Neural progenitor cell (in vitro differentiated cells): ENCODE results near the gene CPSF6. TPM values are rescaled to one million over a fixed set of nuclear protein-coding genes. Genes with fewer than 3 reads are reported as not detected.

Source experiments
- DNase-seq: peaks from one replicate; pipeline ENCODE4 v3.0.0-alpha.2; 2016; ENCODE audit warnings: low spot score
- H2AFZ ChIP-seq: fragments of 200-600 bp; sonication (generic); replicated peaks from 2 replicates; pipeline ENCODE4 v1.6.1; 2016; ENCODE audit warnings: antibody characterized with exemption
- H3F3A ChIP-seq: fragments of 200-600 bp; sonication (generic); 2 replicates; pipeline ENCODE4 v1.6.1; 2016; ENCODE audit warnings: antibody characterized with exemption, low read depth
- H3K27ac ChIP-seq: fragments of 200-600 bp; sonication (generic); 2 replicates; pipeline ENCODE4 v1.5.1; 2016; ENCODE audit warnings: mild to moderate bottlenecking
- H3K27me3 ChIP-seq: fragments of 200-600 bp; sonication (generic); 2 replicates; pipeline ENCODE4 v1.6.1; 2016; ENCODE audit warnings: mild to moderate bottlenecking, moderate library complexity
- H3K36me3 ChIP-seq: fragments of 200-600 bp; sonication (generic); 2 replicates; pipeline ENCODE4 v1.5.1; 2016
- H3K4me1 ChIP-seq: fragments of 200-600 bp; sonication (generic); 2 replicates; pipeline ENCODE4 v1.6.1; 2016; ENCODE audit warnings: mixed run types
- H3K4me2 ChIP-seq: fragments of 200-600 bp; sonication (generic); 2 replicates; pipeline ENCODE4 v1.6.1; 2016
- H3K4me3 ChIP-seq: fragments of 200-600 bp; sonication (generic); 2 replicates; pipeline ENCODE4 v1.5.1; 2016
- H3K79me2 ChIP-seq: fragments of 200-600 bp; sonication (generic); 2 replicates; pipeline ENCODE4 v1.6.1; 2016; ENCODE audit warnings: low read depth
- H3K9ac ChIP-seq: fragments of 200-600 bp; sonication (generic); 2 replicates; pipeline ENCODE4 v1.6.1; 2016
- H3K9me3 ChIP-seq: fragments of 200-600 bp; sonication (generic); 2 replicates; pipeline ENCODE4 v1.5.1; 2016; ENCODE audit warnings: low read depth
- H4K20me1 ChIP-seq: fragments of 200-600 bp; sonication (generic); 2 replicates; pipeline ENCODE4 v1.6.1; 2016; ENCODE audit warnings: low read depth
- H3K27ac Mint-ChIP-seq: 3 replicates; pipeline ENCODE4 v1.8.0; 2021; ENCODE audit warnings: mixed read lengths
- H3K27me3 Mint-ChIP-seq: 2 replicates; pipeline ENCODE4 v1.8.0; 2022; ENCODE audit warnings: low read depth, mild to moderate bottlenecking, inconsistent platforms, moderate library complexity, mixed read lengths; ENCODE audit not compliant: insufficient read depth
- H3K36me3 Mint-ChIP-seq: 3 replicates; pipeline ENCODE4 v1.8.0; 2021; ENCODE audit warnings: mixed read lengths
- H3K4me1 Mint-ChIP-seq: 3 replicates; pipeline ENCODE4 v1.8.0; 2021; ENCODE audit warnings: mixed read lengths
- H3K4me3 Mint-ChIP-seq: 3 replicates; pipeline ENCODE4 v1.8.0; 2021; ENCODE audit warnings: mild to moderate bottlenecking, moderate library complexity, mixed read lengths
- H3K9me3 Mint-ChIP-seq: 3 replicates; pipeline ENCODE4 v1.8.0; 2020; ENCODE audit warnings: mixed read lengths
- CTCF ChIP-seq: fragments of 200-600 bp; sonication (generic); IDR thresholded peaks from 2 replicates; pipeline ENCODE4 v1.5.1; 2017; ENCODE audit warnings: antibody characterized with exemption, mild to moderate bottlenecking
- EZH2 ChIP-seq: fragments of 200-600 bp; sonication (generic); IDR thresholded peaks from 2 replicates; pipeline ENCODE4 v1.6.1; 2017; ENCODE audit warnings: antibody characterized with exemption, mild to moderate bottlenecking, moderate library complexity
- EZH2phosphoT487 ChIP-seq: fragments of 200-600 bp; sonication (generic); IDR thresholded peaks from 2 replicates; pipeline ENCODE4 v1.6.1; 2017; ENCODE audit warnings: antibody characterized with exemption
- total RNA-seq: library from RNA; depleted of rRNA; stranded (reverse); fragments of >200 nt; gene quantifications from 2 replicates; pipeline ENCODE4 v1.2.3, GENCODE V29; 2015; ENCODE audit warnings: low replicate concordance

CPSF6 gene
- total RNA-seq, 1 donor from 2014 or later: 155 TPM

GRCh38 chr12:69269736-69270135 is 30.4 kb downstream of the CPSF6 start:
- Histone ChIP-seq H2AFZ (no peak overlapping the region), H4K20me1 (peaks cover 58% of the 10 kb centered on the region), H3K79me2 (peaks cover 34% of the 10 kb centered on the region), H3K36me3 (peaks cover 49% of the 10 kb centered on the region), H3K4me3 (no peak overlapping the region), H3K9ac (no peak overlapping the region), H3K27me3 (no peaks in the 10 kb centered on the region), H3K4me2 (no peak overlapping the region), H3K27ac (no peak overlapping the region), H3K9me3 (no peaks in the 10 kb centered on the region), H3F3A (peaks cover 59% of the 10 kb centered on the region), H3K4me1 (no peaks in the 10 kb centered on the region)
- TF ChIP-seq EZH2phosphoT487 (no peak), EZH2 (no peak), CTCF (no peak)
- no peaks in the 10 kb centered on the region for H3K4me1 Mint-ChIP-seq
- H3K9me3 Mint-ChIP-seq: no peaks in the 10 kb centered on the region
- no peak for DNase-seq
- H3K36me3 Mint-ChIP-seq: peaks cover 13% of the 10 kb centered on the region
- H3K27ac Mint-ChIP-seq: no peak overlapping the region
- no peak overlapping the region for H3K4me3 Mint-ChIP-seq
- H3K27me3 Mint-ChIP-seq: no peaks in the 10 kb centered on the region

GRCh38 chr12:69272511-69272910 is 33.1 kb downstream of the CPSF6 start:
- DNase-seq: no peak
- H3K4me2 ChIP-seq: no peak overlapping the region
- H3K4me3 Mint-ChIP-seq: no peak overlapping the region
- H2AFZ ChIP-seq: no peak overlapping the region
- H3K9me3 ChIP-seq: no peaks in the 10 kb centered on the region
- no peak overlapping the region for H3K27ac Mint-ChIP-seq
- TF ChIP-seq CTCF: no peak
- TF ChIP-seq EZH2: no peak
- TF ChIP-seq EZH2phosphoT487: no peak
- H3K27me3 ChIP-seq: no peaks in the 10 kb centered on the region
- no peak overlapping the region for H3K4me3 ChIP-seq
- H3K27ac ChIP-seq: no peak overlapping the region
- H3K27me3 Mint-ChIP-seq: no peaks in the 10 kb centered on the region
- no peak overlapping the region for H3K9ac ChIP-seq
- no peaks in the 10 kb centered on the region for H3K9me3 Mint-ChIP-seq
- H3K4me1 Mint-ChIP-seq: no peaks in the 10 kb centered on the region
- peaks cover 50% of the 10 kb centered on the region for H4K20me1 ChIP-seq
- peaks cover 10% of the 10 kb centered on the region for H3K36me3 Mint-ChIP-seq
- H3K79me2 ChIP-seq: peaks cover 19% of the 10 kb centered on the region
- H3K4me1 ChIP-seq: no peaks in the 10 kb centered on the region
- peaks cover 32% of the 10 kb centered on the region for H3K36me3 ChIP-seq
- H3F3A ChIP-seq: peaks cover 57% of the 10 kb centered on the region

GRCh38 chr12:69274861-69275260 is 35.5 kb downstream of the CPSF6 start:
- H3K36me3 ChIP-seq: peaks cover 13% of the 10 kb centered on the region
- H3K4me3 ChIP-seq: no peak overlapping the region
- no peaks in the 10 kb centered on the region for H3K4me1 Mint-ChIP-seq
- H3K4me1 ChIP-seq: no peaks in the 10 kb centered on the region
- H3K27me3 Mint-ChIP-seq: peaks cover 4% of the 10 kb centered on the region
- H3K27ac ChIP-seq: peak overlapping the region; percentile 41
- no peak overlapping the region for H2AFZ ChIP-seq
- DNase-seq: no peak
- H3K4me3 Mint-ChIP-seq: no peak overlapping the region
- no peaks in the 10 kb centered on the region for H3K27me3 ChIP-seq
- no peak overlapping the region for H3K4me2 ChIP-seq
- peaks cover 65% of the 10 kb centered on the region for H3F3A ChIP-seq
- H3K27ac Mint-ChIP-seq: no peak overlapping the region
- peaks cover 10% of the 10 kb centered on the region for H3K36me3 Mint-ChIP-seq
- H3K79me2 ChIP-seq: no peaks in the 10 kb centered on the region
- no peaks in the 10 kb centered on the region for H3K9me3 Mint-ChIP-seq
- H4K20me1 ChIP-seq: peaks cover 44% of the 10 kb centered on the region
- no peak for TF ChIP-seq EZH2phosphoT487
- no peaks in the 10 kb centered on the region for H3K9me3 ChIP-seq
- H3K9ac ChIP-seq: no peak overlapping the region

GRCh38 chr12:69275471-69275891 is 36.1 kb downstream of the CPSF6 start:
- peaks cover 7% of the 10 kb centered on the region for H3K36me3 ChIP-seq
- TF ChIP-seq EZH2phosphoT487 (no peak), EZH2 (no peak)
- H3K4me2 ChIP-seq: no peak overlapping the region
- H3K27me3 ChIP-seq: no peaks in the 10 kb centered on the region
- DNase-seq: no peak
- peaks cover 38% of the 10 kb centered on the region for H4K20me1 ChIP-seq
- Mint-ChIP-seq H3K27ac (no peak overlapping the region), H3K4me1 (no peaks in the 10 kb centered on the region), H3K9me3 (no peaks in the 10 kb centered on the region), H3K36me3 (peaks cover 10% of the 10 kb centered on the region), H3K4me3 (no peak overlapping the region), H3K27me3 (peaks cover 4% of the 10 kb centered on the region)
- no peaks in the 10 kb centered on the region for H3K79me2 ChIP-seq
- no peak overlapping the region for H3K4me3 ChIP-seq
- H3K9ac ChIP-seq: no peak overlapping the region
- H2AFZ ChIP-seq: no peak overlapping the region
- no peaks in the 10 kb centered on the region for H3K9me3 ChIP-seq
- peaks cover 68% of the 10 kb centered on the region for H3F3A ChIP-seq
- no peak overlapping the region for H3K27ac ChIP-seq
- no peaks in the 10 kb centered on the region for H3K4me1 ChIP-seq
